ENCODE data around the gene ARHGAP23.

ARHGAP23 gene, protein sequence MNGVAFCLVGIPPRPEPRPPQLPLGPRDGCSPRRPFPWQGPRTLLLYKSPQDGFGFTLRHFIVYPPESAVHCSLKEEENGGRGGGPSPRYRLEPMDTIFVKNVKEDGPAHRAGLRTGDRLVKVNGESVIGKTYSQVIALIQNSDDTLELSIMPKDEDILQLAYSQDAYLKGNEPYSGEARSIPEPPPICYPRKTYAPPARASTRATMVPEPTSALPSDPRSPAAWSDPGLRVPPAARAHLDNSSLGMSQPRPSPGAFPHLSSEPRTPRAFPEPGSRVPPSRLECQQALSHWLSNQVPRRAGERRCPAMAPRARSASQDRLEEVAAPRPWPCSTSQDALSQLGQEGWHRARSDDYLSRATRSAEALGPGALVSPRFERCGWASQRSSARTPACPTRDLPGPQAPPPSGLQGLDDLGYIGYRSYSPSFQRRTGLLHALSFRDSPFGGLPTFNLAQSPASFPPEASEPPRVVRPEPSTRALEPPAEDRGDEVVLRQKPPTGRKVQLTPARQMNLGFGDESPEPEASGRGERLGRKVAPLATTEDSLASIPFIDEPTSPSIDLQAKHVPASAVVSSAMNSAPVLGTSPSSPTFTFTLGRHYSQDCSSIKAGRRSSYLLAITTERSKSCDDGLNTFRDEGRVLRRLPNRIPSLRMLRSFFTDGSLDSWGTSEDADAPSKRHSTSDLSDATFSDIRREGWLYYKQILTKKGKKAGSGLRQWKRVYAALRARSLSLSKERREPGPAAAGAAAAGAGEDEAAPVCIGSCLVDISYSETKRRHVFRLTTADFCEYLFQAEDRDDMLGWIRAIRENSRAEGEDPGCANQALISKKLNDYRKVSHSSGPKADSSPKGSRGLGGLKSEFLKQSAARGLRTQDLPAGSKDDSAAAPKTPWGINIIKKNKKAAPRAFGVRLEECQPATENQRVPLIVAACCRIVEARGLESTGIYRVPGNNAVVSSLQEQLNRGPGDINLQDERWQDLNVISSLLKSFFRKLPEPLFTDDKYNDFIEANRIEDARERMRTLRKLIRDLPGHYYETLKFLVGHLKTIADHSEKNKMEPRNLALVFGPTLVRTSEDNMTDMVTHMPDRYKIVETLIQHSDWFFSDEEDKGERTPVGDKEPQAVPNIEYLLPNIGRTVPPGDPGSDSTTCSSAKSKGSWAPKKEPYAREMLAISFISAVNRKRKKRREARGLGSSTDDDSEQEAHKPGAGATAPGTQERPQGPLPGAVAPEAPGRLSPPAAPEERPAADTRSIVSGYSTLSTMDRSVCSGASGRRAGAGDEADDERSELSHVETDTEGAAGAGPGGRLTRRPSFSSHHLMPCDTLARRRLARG (N-terminal part only)

DNA sequence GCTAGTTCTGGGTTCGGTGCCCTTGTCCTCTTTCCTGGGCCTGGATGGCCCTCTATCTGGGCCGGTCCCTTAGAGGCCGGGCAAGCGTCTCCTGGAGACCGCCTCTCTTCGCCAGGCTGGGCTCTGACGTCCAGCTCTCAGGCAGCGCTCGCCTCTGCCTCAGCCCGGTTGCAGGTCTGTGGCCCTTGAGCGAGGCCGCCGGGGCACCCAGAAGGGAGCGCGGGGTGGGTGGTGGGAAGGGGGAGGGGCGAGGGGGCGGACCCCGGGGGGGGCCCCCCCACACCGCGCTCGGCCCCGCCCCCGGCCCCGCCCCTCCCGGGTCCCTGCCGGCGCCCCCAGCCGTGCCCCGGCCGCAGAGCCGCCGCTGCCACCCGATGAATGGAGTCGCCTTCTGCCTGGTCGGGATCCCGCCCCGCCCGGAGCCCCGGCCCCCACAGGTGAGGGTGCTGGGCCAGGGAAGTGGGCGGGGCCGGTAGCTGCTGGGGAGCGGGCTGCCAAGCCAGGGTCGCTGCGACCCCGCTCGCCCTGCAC, at the start of gene ARHGAP23:
Gene ARHGAP23, plus strand, starts transcription at position 353 of the 531 bp plus-strand sequence. Its CDS starts 22 bp downstream, at position 375.
- DNase-seq, result peak; percentile 39

DNA sequence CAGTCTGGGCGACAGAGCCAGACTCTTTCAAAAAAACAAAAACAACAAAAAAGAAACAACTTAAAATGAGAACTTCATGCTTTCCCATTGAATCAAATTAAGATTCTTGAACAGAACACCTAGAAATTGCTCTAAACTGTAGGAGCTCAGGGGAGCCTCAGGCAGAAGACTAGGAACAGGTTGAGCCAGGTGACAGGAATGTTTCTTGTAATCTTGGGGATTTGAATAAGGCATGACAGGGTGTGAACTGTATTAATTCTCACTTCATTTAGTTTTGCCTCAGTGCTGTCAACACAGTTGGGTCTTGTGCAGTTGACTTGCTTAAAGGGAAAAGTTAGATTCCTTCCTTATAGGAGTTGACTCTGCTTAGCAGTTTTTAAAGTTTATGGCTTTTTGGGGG, 48.8 kb upstream of the ARHGAP23 start:
- no peak for DNase-seq

DNA sequence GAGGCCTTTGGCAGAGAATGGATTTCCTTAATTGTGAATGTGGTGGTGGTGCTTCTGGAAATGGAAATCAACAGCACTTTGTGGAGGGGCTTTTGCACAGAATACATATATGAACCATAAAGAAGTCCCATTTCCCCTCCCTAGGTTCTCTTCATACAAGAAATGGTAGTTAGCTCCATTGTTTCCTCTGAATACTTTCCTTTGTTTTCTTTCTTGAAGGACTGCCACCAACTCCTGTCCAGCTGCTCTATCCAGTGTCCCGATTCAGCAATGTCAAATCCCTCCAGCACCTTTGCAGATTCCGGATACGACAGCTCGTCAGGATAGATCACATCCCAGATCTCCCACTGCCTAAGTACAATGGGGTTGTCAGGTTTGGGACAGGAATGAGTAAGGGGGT, 33.2 kb upstream of the ARHGAP23 start:
- DNase-seq, result no peak

DNA sequence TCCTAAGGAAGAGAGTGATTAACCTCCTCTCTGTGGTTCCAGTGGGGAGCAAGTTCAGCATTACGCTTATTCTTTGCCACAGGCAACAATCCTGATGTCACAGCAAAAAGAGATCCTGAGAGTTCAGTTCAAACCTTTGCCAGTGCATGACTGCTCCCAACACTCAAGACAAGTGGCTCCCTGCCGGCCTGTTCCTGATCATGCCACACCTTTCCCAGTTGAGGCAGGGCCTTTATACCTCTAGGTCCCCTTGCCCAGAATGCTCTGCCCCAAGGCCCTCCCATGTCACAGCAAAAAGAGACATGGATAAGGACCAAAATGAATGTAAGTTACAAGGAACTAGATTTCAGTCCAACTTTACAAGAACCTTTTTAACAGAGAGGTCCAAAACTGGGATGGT, 31.0 kb upstream of the ARHGAP23 start:
- no peak for DNase-seq

DNA sequence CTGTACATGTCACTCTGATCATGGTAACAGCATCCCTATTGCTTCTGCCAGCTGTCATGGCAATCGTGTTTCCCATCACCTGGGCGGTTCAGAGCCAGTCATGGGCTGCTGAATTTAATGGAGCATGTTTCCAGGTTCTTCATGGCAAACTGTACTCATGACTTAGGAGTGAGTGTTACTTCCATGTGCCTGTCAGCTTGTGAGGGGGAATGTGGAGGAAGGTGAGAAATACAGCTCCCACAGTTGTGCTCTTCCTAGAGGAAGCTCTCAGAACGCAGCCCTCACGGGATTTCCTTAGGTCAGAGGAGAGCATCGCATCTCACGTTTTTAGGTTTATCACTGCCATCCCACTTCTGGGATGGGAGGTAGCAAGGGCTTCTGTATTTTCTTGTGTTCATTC, 28.0 kb upstream of the ARHGAP23 start:
- no peak for DNase-seq

DNA sequence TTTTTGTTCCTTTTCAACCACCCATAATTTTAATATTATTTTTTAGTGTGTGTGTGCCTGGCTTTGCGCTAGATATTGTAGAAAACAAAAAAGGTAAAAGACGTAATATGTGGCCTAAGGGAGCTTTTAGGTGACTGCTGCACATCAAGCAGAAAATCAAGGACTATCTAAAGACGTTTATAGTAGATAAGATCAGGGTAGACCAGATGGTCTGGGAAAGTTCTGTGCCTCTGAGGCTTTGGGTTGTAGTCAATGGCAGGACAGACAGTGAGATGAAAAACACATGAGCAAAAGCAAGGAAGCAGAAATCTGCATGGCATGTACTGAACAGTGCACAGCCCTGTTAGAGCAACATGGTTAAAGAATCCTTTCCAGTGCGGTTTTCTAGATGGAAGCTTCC, 26.8 kb upstream of the ARHGAP23 start:
- no peak for DNase-seq

DNA sequence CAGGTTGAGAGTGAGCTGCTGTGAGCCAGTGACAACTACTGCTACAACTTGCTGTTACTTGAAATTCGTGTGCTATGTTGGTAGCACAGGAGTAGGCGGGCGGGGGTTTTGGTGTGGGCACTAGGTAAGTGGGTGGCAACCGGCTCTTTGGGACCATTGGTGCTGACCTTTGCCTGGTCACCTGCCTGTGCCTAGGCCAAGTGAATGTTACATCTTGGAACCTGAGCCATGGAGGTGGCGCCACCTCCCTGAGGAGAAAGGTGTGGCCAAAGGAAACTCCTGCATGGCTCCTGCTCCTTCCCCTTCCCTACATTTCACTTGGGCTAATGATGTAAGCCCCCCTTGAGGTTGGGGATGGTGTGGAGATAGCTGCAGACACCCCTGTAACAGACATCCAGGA, 25.4 kb upstream of the ARHGAP23 start:
- no peak for DNase-seq

DNA sequence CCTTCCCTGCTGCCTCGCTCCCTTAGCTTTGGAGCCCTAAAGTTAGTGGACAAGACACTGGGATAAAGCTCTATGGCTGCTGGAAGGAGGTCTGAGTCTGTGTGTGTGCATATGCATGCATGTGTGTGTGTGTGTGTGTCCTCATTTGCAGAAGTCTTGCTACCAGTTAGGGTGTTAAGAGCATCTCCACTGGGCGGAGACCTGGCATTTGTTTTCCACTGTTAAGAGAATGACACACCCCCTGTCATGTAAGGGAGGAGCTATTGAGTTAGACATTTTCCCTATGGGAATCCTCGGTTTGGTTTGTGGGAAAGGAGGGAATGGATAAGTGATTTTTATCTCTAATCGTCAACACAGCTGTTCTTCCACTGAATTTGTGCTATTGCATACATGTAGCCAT, 24.8 kb upstream of the ARHGAP23 start:
- no peak for DNase-seq

DNA sequence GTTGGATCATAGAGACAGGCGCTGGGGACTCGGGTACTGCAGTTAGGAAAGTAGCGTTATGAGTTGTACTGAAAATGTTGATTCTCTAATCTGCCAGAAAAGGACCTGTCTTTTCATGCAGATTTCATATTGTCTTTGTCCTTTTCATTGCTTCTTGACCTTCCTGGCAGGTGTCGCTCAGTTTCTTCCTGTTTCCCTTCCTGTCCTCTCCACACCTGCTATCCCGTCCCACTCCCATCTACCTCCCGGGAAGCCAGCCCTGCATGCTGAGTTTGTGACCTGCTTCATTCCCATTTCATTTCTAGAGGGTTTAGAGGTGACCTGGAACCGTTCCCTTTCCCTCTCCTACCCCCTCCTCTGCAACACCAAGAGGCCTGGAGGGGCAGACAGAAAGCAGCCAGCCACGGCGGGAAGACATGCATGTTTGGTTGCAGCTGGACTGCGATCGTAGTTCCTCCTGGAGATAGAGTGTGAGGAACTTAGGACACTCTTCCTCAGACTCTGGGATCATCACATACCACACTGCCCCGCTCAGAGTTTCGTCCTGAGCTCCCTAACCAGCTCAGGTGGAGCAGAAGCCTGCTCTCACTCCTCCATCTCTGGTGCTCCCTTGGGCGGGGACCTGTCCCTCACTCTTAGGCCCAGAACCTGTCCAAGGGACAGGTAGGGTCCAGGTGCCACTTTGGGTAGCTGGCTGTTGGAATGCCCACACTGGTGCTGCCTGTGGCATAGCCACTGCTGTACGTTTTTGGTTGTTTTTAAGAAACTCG, 23.9 kb upstream of the ARHGAP23 start:
- DNase-seq, result no peak

DNA sequence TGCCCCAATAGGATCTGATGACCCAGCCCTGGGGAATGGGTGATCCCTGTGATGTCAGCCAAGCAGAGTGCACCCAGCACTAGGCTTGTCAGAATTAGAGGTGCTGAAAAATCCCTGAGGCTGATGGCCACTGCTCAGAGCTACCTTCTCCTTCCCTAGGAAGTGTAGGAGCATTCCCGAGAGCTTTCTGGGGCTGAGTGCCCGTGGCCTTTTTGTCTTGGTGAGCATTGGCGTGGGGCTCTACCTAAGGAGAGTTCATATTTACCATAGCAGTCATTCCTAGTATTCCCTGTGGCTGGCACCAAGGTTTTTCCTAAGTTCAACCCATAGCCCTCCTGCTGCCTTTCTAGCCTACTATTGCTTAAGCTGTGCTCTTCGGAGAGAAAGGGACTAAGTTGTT, 22.6 kb upstream of the ARHGAP23 start:
- DNase-seq, result no peak

DNA sequence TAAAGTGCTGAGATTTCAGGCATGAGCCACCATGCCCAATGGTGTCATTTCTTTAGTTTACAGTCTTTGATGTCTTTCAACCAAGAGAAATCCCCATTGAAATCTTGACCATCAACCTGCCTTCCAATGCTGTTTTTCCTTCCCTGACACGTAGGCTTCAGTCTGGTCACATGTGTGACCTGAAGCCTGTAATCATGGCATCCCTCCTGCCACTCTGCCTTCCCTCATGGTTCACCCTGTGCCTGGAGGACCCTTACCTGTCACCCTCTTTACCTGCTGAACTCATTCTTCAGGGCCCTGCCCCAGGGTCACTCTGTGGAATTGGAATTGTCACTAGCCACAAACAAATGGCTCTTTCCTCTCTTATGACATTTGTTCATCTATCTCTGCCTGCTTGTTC, 18.1 kb upstream of the ARHGAP23 start:
- no peak for DNase-seq

DNA sequence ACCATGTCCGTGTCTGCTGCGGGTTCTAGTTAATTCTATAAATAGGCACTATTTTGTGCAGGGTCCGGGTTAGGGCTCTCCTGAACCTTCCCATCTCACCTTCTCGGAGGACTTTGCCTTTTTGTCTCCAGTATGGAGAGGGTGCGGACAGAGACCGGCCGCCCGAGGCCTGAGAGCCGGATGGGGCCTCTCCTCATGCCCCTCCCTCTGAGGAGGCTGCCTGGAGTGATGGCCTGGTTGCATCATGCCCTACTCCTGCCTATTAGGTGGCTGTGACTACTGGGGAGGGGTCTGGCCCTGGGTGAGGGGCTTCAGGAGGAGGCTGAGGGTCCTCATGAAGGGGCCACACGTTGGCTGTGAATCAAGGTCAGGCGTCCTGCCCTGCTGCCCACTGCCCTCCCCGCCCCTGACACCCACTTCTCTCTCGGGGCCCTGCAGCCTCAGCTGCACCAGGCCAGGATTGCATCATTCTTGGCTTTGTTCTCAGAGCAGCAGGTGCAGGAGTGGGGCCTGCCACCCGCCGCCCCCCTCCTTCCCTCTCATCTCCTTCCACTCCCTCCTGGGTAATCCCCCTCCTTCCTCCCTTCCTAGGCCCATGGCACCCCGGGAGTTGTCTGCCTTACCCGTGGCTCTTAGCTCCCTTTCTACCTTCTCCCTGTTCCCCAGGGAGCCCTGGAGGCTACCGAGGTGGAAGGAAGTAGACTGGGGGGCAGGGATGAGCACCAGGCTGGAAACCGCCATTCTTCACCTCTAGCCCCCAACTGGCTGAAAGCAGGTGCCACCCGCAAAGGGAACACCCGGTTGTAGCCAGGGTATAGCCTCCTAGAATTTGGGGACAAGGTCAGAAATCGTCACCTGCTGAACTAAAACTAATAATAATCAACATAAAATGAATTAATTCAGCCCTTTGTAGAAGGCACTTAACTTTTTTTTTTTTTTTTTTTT, 12.7 kb upstream of the ARHGAP23 start:
- DNase-seq, result no peak

DNA sequence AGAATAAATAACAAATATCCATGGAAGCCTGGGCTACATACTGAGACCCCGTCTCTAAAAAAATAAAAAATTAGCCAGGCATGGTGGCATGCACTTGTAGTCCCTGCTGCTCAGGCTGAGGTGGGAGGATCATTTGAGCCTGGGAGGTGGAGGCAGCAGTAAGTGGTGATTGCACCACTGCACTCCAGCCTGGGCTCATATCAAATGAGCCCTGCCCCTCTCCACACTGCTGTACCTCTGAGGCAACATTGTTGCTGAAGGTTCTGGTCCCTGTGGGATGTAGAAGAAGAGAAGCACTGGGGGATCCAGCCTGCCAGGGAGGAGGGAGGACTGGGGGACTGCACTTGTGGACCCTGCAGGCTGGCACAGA, 11.4 kb upstream of the ARHGAP23 start:
- no peak for DNase-seq

DNA sequence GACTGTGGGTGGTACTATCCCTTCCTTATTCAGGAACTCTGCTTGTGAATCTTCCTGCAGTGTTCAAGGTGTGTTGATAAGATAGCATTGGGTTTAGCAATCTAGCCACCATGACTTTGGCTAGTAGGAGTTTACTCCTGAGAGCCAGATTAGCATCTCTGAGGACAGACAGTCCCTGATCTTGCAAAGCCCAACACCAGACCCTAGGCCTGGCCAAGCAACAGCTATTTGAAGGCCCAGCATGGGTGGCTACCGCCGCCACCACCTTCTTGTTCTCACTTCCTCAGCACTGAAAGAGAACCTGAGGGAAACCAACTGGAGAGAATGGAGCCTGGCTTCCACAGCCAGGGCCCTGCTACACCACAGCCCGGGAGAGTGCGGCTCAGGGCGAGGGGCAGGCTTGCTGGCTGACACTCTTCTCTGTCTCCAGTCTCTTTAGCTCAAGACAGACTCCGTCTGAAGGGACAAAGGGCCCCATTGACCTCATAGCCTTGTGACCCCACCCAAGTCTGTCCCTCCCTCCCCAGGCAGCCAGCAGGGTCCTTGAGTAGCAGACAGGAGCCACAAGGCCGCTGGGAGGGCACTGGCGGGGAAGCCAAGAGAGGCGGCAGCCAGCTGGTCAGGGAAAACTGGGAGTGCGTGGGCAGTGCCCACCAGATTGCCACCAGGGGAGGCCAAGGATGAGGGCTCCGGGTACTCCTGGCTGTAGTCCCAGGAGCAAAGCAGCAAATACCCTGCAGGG, 10.9 kb upstream of the ARHGAP23 start:
- DNase-seq, result no peak

DNA sequence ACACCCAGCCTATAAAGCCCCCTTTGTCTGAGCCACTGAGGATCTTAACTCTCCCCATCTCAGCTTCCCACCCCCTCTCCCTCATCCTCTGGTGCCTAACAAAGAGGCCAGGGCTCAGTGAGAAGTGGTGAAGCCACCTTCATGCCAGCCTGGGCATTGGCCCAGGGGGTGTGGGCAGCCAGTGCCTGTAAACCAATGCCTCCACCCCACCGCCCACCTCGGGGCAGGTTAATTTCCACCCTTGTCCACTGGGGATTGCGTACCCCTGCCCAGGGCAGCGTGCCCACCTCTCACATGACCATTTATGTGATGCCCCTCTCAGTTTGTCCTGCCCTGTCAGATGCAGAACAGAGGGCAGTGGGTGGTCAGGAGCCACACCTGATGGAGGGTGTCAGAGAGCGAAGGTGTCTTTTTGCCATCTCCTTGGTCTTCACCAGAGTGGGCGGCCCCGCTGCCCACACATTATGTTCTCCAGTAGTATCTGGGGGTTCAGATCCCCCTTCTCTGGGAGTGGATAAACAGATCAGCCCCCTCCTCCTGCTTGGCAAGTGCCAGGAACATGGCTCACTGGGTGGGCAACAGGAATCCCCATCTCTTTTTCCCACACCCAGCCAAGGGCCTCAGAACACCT, 10.1 kb upstream of the ARHGAP23 start:
- no peak for DNase-seq

DNA sequence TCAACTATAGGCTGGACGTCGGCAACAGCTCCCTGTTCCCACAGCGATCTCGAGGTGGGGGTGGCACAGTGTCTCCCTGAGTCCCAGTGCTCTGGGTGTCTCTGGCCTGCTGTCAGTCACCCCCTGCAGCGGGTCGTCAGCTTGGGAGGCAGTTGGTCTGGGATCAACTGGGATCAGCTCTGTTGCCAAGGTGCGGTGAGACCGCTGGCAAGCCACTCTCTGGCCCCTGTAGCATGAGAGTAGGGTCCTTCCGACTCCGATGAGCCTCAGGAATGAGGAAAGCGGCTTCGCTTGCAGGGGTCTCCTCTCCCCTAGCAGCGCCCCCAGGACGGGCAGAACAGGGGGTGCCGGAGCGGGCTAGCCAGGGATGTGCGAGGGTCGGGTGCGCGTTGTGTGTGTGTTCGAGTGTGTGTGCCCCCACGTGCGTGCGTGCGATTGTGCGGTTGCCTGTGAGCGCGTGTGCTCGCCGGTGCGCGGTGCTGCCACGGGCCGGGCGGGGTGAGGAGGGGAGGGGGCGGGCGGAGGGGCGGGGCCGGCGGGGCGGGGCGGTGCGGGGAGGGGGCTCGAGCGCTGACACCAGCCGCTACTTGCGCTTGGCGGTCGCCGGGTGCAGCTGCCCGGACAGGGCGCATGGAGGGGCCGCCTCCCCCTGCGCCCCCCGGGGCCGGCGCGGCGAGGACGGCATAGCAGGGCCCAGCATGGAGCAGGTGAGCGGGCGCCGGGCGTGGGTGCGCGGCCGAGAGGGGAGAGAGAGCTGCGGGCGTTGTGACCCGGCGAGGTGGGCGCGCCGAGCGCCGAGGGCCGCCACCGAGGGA, 9.4 kb upstream of the ARHGAP23 start:
- no peak for DNase-seq

DNA sequence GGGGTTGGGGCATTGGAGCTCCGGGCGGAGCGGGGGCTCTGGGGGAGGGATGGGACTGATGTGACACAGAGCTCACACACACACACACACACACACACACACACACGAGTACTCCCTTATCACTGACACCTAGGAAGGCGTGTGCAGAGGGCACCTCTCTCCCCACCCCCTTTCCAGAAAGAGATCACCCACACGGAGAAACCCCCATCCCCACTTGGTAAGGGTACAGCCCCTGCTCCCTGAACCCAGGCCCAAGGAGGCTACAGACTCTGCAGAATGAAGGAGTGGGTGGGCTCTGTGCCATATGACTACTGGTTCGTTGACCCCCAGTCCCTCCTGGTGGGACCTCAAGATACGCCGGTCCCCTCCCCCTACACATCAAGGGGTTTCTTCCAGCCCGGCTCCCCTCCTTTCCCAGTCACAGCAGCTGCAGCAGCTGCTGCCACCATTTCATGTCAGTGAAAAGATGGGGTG, 8.7 kb upstream of the ARHGAP23 start:
- no peak for DNase-seq

DNA sequence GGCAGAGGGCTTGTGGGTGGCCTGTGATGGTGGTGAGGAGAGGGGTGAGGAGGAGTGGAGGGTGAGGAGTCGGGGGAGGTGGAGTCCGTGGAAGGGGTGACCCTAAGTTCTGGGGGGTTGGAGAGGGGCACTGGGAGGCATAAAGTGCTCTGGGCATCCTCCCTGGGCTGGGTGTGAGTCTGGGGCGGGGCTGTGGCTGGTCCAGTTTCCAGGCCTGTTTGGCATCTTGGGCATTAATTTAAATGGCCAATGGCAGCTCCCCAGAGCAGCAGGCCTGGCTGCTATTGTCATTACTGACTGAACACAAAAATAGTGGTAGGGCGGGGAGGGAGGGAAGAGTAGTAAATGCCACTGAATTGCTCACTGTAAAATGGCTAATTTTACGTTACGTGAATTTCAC, 7.7 kb upstream of the ARHGAP23 start:
- DNase-seq, result no peak
